ENCODE results near the gene PRTFDC1. TPM values are rescaled to one million over a fixed set of nuclear protein-coding genes. Genes with fewer than 3 reads are reported as not detected.

The PRTFDC1 gene
- total and polyA plus RNA-seq, 2 donors (not counting 1 experiment from before 2014, with no cell fraction given): 26.9 to 32.7 TPM

- H3K27me3 ChIP-seq (ENCODE audit: control insufficient read depth, insufficient read depth, low read length): no peaks in the 10 kb centered on the region
- H3K79me2 ChIP-seq (ENCODE audit: control insufficient read depth, insufficient read depth, low read length): no peaks in the 10 kb centered on the region
- no peak overlapping the region for H2AFZ ChIP-seq (ENCODE audit: low read length)
- TF ChIP-seq CTCF (conservative IDR thresholded peaks at IDR 0.05 in 1 of 2, IDR thresholded peaks at IDR 0.05 in 1 of 2; ENCODE audit: low read depth in 1 of 2, low read length in 2 of 2) (no peak), EZH2 (IDR thresholded peaks at IDR 0.05; ENCODE audit: low read length, missing control alignments) (no peak)
- peak in 1 of 2 donors; percentile 62 for DNase-seq (ENCODE audit: low read depth in 2 of 2)
- H3K4me2 ChIP-seq (ENCODE audit: extremely low read depth, insufficient read depth, low read length): no peak overlapping the region
- no peak overlapping the region for H3K27ac ChIP-seq (ENCODE audit: insufficient read depth, low read length)
- H3K4me3 ChIP-seq (replicated peaks in 1 of 4; ENCODE audit: control extremely low read depth in 1 of 4, insufficient read depth in 1 of 4, low read depth in 3 of 4, low read length in 4 of 4): no peak overlapping the region
- no peaks in the 10 kb centered on the region for H3K36me3 ChIP-seq (ENCODE audit: control insufficient read depth, insufficient read depth, low read length)
- H3K9me3 ChIP-seq (ENCODE audit: control insufficient read depth, insufficient read depth, low read depth, low read length): no peaks in the 10 kb centered on the region
- H4K20me1 ChIP-seq (ENCODE audit: control insufficient read depth, extremely low read depth, insufficient read depth, low read length): no peaks in the 10 kb centered on the region
- peaks cover 9% of the 10 kb centered on the region for H3K4me1 ChIP-seq (ENCODE audit: control insufficient read depth, extremely low read depth, insufficient read depth, low read length)
- H3K9ac ChIP-seq (ENCODE audit: insufficient read depth, low read length): no peak overlapping the region
These were observed 62.8 kb downstream of the PRTFDC1 start for GRCh38 chr10:24889639-24890038.

- Histone ChIP-seq H3K36me3 (ENCODE audit: control insufficient read depth, insufficient read depth, low read length) (no peaks in the 10 kb centered on the region), H3K4me3 (replicated peaks in 1 of 4; ENCODE audit: control extremely low read depth in 1 of 4, insufficient read depth in 1 of 4, low read depth in 3 of 4, low read length in 4 of 4) (no peak overlapping the region), H3K27me3 (ENCODE audit: control insufficient read depth, insufficient read depth, low read length) (no peaks in the 10 kb centered on the region), H3K4me2 (ENCODE audit: extremely low read depth, insufficient read depth, low read length) (no peak overlapping the region), H2AFZ (ENCODE audit: low read length) (no peak overlapping the region), H3K27ac (ENCODE audit: insufficient read depth, low read length) (no peak overlapping the region), H3K9ac (ENCODE audit: insufficient read depth, low read length) (no peak overlapping the region), H3K4me1 (ENCODE audit: control insufficient read depth, extremely low read depth, insufficient read depth, low read length) (peaks cover 6% of the 10 kb centered on the region), H3K79me2 (ENCODE audit: control insufficient read depth, insufficient read depth, low read length) (no peaks in the 10 kb centered on the region), H3K9me3 (ENCODE audit: control insufficient read depth, insufficient read depth, low read depth, low read length) (no peaks in the 10 kb centered on the region), H4K20me1 (ENCODE audit: control insufficient read depth, extremely low read depth, insufficient read depth, low read length) (no peaks in the 10 kb centered on the region)
- no peak for DNase-seq (ENCODE audit: low read depth in 2 of 2)
- no peak for TF ChIP-seq EZH2 (IDR thresholded peaks at IDR 0.05; ENCODE audit: low read length, missing control alignments)
- no peak for TF ChIP-seq CTCF (conservative IDR thresholded peaks at IDR 0.05 in 1 of 2, IDR thresholded peaks at IDR 0.05 in 1 of 2; ENCODE audit: low read depth in 1 of 2, low read length in 2 of 2)
These were observed 64.6 kb downstream of the PRTFDC1 start for GRCh38 chr10:24887855-24888231.

- no peak overlapping the region for H3K4me2 ChIP-seq (ENCODE audit: extremely low read depth, insufficient read depth, low read length)
- H4K20me1 ChIP-seq (ENCODE audit: control insufficient read depth, extremely low read depth, insufficient read depth, low read length): no peaks in the 10 kb centered on the region
- H3K4me3 ChIP-seq (replicated peaks in 1 of 4; ENCODE audit: control extremely low read depth in 1 of 4, insufficient read depth in 1 of 4, low read depth in 3 of 4, low read length in 4 of 4): no peak overlapping the region
- H2AFZ ChIP-seq (ENCODE audit: low read length): no peak overlapping the region
- peaks cover 6% of the 10 kb centered on the region for H3K4me1 ChIP-seq (ENCODE audit: control insufficient read depth, extremely low read depth, insufficient read depth, low read length)
- no peaks in the 10 kb centered on the region for H3K9me3 ChIP-seq (ENCODE audit: control insufficient read depth, insufficient read depth, low read depth, low read length)
- H3K9ac ChIP-seq (ENCODE audit: insufficient read depth, low read length): no peak overlapping the region
- H3K27me3 ChIP-seq (ENCODE audit: control insufficient read depth, insufficient read depth, low read length): no peaks in the 10 kb centered on the region
- no peaks in the 10 kb centered on the region for H3K36me3 ChIP-seq (ENCODE audit: control insufficient read depth, insufficient read depth, low read length)
- no peak overlapping the region for H3K27ac ChIP-seq (ENCODE audit: insufficient read depth, low read length)
- TF ChIP-seq EZH2 (IDR thresholded peaks at IDR 0.05; ENCODE audit: low read length, missing control alignments): no peak
- TF ChIP-seq CTCF (conservative IDR thresholded peaks at IDR 0.05 in 1 of 2, IDR thresholded peaks at IDR 0.05 in 1 of 2; ENCODE audit: low read depth in 1 of 2, low read length in 2 of 2): no peak
- DNase-seq (ENCODE audit: low read depth in 2 of 2): no peak
- no peaks in the 10 kb centered on the region for H3K79me2 ChIP-seq (ENCODE audit: control insufficient read depth, insufficient read depth, low read length)
These were observed 66.1 kb downstream of the PRTFDC1 start for GRCh38 chr10:24886290-24886680.
